ENCODE results near the gene ACP3. TPM values are rescaled to one million over a fixed set of nuclear protein-coding genes. Genes with fewer than 3 reads are reported as not detected.

Gene ACP3
- total and polyA plus RNA-seq, 2 experiments from 2014 or later = 5.2 to 7.7 TPM

DNA sequence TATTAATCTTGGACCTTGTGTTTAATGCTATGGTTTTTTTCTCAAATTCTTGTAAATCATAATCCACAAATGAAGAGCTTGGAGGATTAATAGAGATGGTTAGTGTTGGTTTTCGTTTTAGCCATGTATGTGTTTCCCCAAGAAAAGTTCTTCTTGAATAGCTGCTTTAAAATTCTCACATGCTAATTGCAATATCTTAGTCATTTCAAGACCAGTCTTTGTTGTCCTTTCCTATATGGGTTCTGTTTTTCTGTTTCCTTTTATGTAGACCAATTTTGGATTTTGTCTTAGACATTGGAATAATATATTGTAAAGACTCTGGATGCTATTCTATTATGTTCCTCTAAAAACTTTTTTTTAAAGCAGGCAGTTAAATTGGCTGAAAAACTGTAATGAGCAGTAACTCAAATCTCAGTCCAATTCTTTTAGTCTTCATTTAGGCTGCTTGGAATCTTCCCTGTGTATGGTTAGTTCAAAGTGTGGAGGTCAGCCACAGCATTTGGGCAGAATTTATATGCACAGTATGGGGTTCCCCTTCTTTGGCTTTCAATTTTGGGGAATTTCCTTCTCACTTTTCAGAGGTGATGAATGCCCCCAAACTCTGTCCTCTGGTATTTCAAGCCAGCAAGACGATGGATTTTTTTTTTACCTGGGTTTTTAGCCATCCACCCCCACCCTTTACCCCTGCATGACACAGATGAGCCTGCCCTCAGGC lies 61.0 kb downstream of the ACP3 start:
- no peak overlapping the region for H3K4me3 ChIP-seq
- DNase-seq (ENCODE audit: low spot score) = no peak
- H3K27ac ChIP-seq = no peak overlapping the region
- H3K36me3 ChIP-seq (replicated peaks; ENCODE audit: insufficient read depth, low read depth) = no peaks in the 10 kb centered on the region
- H3K27me3 ChIP-seq = no peaks in the 10 kb centered on the region
- H4K20me1 ChIP-seq (ENCODE audit: insufficient read depth, poor library complexity, severe bottlenecking) = no peaks in the 10 kb centered on the region
- no peaks in the 10 kb centered on the region for H3K79me2 ChIP-seq
- no peaks in the 10 kb centered on the region for H3K4me1 ChIP-seq (ENCODE audit: insufficient read depth)
- no peak overlapping the region for H3K4me2 ChIP-seq
- H3K9me3 ChIP-seq (ENCODE audit: low read depth) = no peaks in the 10 kb centered on the region
- TF ChIP-seq, protein P1, sequence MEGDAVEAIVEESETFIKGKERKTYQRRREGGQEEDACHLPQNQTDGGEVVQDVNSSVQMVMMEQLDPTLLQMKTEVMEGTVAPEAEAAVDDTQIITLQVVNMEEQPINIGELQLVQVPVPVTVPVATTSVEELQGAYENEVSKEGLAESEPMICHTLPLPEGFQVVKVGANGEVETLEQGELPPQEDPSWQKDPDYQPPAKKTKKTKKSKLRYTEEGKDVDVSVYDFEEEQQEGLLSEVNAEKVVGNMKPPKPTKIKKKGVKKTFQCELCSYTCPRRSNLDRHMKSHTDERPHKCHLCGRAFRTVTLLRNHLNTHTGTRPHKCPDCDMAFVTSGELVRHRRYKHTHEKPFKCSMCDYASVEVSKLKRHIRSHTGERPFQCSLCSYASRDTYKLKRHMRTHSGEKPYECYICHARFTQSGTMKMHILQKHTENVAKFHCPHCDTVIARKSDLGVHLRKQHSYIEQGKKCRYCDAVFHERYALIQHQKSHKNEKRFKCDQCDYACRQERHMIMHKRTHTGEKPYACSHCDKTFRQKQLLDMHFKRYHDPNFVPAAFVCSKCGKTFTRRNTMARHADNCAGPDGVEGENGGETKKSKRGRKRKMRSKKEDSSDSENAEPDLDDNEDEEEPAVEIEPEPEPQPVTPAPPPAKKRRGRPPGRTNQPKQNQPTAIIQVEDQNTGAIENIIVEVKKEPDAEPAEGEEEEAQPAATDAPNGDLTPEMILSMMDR (IDR thresholded peaks at IDR 0.05; ENCODE audit: poor library complexity) = no peak
- no peak for TF ChIP-seq EZH2phosphoT487 (IDR thresholded peaks at IDR 0.05; ENCODE audit: low read depth, severe bottlenecking, unreplicated experiment)
- no peak for TF ChIP-seq EZH2 (IDR thresholded peaks at IDR 0.05; ENCODE audit: borderline replicate concordance)
- 92% methylated on average over 2 of the region's 2 CpGs for WGBS (ENCODE audit: low lambda C conversion rate, missing lambda C conversion rate)
- no peaks in the 10 kb centered on the region for H3K9me2 ChIP-seq (replicated peaks; ENCODE audit: insufficient read depth)
- no peak overlapping the region for H2AFZ ChIP-seq

DNA sequence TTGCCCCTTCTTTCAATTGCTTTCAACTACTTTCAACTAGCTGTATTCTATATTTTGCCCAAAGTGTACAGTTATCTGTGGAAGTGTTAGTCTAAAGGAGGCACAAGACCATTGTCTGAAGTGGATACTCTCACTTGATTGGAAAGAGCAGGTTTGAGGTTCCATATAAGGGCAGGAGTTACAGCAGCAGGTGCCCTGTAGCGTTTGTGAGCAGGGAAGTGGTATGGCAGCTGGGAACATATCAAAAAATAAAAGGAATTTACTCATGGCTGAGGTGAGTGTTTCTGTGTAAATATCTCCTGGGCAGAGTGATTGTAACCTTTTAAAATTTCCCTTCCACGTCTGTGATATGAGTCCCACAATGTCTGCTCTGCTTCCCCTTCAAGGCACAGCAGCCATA lies 61.6 kb downstream of the ACP3 start:
- no peak overlapping the region for H3K4me3 ChIP-seq
- H3K4me1 ChIP-seq (ENCODE audit: insufficient read depth) = no peaks in the 10 kb centered on the region
- WGBS (ENCODE audit: low lambda C conversion rate, missing lambda C conversion rate) = 63% methylated on average over 2 of the region's 2 CpGs
- no peaks in the 10 kb centered on the region for H4K20me1 ChIP-seq (ENCODE audit: insufficient read depth, poor library complexity, severe bottlenecking)
- no peaks in the 10 kb centered on the region for H3K27me3 ChIP-seq
- no peak for TF ChIP-seq EZH2 (IDR thresholded peaks at IDR 0.05; ENCODE audit: borderline replicate concordance)
- TF ChIP-seq, protein P1 (IDR thresholded peaks at IDR 0.05; ENCODE audit: poor library complexity) = no peak
- TF ChIP-seq EZH2phosphoT487 (IDR thresholded peaks at IDR 0.05; ENCODE audit: low read depth, severe bottlenecking, unreplicated experiment) = no peak
- no peaks in the 10 kb centered on the region for H3K9me3 ChIP-seq (ENCODE audit: low read depth)
- H3K27ac ChIP-seq = no peak overlapping the region
- H3K9me2 ChIP-seq (replicated peaks; ENCODE audit: insufficient read depth) = no peaks in the 10 kb centered on the region
- no peaks in the 10 kb centered on the region for H3K79me2 ChIP-seq
- no peak overlapping the region for H2AFZ ChIP-seq
- H3K4me2 ChIP-seq = no peak overlapping the region
- no peak for DNase-seq (ENCODE audit: low spot score)
- H3K36me3 ChIP-seq (replicated peaks; ENCODE audit: insufficient read depth, low read depth) = no peaks in the 10 kb centered on the region

DNA sequence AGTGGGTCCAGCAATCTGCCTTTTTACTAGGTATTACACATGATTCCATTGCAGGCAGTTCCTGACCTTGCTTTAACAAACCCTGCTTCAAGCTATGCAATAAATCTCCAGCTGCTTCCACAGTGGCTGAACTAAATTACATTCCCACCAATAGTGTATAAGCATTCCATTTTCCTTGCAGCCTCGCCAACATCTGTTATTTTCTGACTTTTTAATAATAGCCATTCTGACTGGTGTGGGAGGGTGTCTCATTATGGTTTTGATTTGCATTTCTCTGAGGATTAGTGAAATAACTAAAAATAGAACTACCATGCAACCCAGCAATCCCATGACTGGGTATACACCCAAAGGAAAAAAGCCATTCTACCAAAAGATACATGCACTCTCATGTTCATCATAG lies 63.7 kb downstream of the ACP3 start:
- Histone ChIP-seq H3K27ac (no peak overlapping the region), H3K36me3 (replicated peaks; ENCODE audit: insufficient read depth, low read depth) (no peaks in the 10 kb centered on the region), H4K20me1 (ENCODE audit: insufficient read depth, poor library complexity, severe bottlenecking) (no peaks in the 10 kb centered on the region), H3K79me2 (no peaks in the 10 kb centered on the region), H3K9me3 (ENCODE audit: low read depth) (no peaks in the 10 kb centered on the region), H3K27me3 (no peaks in the 10 kb centered on the region), H3K4me3 (no peak overlapping the region), H3K4me1 (ENCODE audit: insufficient read depth) (no peaks in the 10 kb centered on the region), H2AFZ (no peak overlapping the region), H3K4me2 (no peak overlapping the region), H3K9me2 (replicated peaks; ENCODE audit: insufficient read depth) (no peaks in the 10 kb centered on the region)
- 76% methylated on average over 1 of the region's 1 CpG for WGBS (ENCODE audit: low lambda C conversion rate, missing lambda C conversion rate)
- TF ChIP-seq EZH2 (IDR thresholded peaks at IDR 0.05; ENCODE audit: borderline replicate concordance) (no peak), EZH2phosphoT487 (IDR thresholded peaks at IDR 0.05; ENCODE audit: low read depth, severe bottlenecking, unreplicated experiment) (no peak)
- TF ChIP-seq, protein P1 (IDR thresholded peaks at IDR 0.05; ENCODE audit: poor library complexity) = no peak
- DNase-seq (ENCODE audit: low spot score) = no peak

Data from hepatocyte (in vitro differentiated cells).